Spleen (tissue), 11 donors: ENCODE results near the gene OGDH. TPM values are rescaled to one million over a fixed set of nuclear protein-coding genes. Genes with fewer than 3 reads are reported as not detected.

Source experiments
- DNase-seq: peaks from one replicate; pipeline ENCODE4 v3.0.0-alpha.2; 2020
- H3K27ac ChIP-seq, 8 donors: fragments of 200-600 bp; sonication (generic) in 7 of 8; 1 replicate in 4 of 8; 2 replicates in 4 of 8; pipeline versions ENCODE4 v1.5.0 to v1.8.0; 2016 to 2021; ENCODE audit warnings: inconsistent platforms in 4 of 8, mild to moderate bottlenecking in 4 of 8, moderate library complexity in 1 of 8
- H3K27me3 ChIP-seq, 7 donors: fragments of 200-600 bp; sonication (generic) in 6 of 7; replicated peaks in 1 of 7; 1 replicate in 4 of 7; 2 replicates in 3 of 7; pipeline versions ENCODE4 v1.5.0 to v1.8.0; 2016 to 2021; ENCODE audit warnings: inconsistent platforms in 3 of 7, mild to moderate bottlenecking in 1 of 7
- H3K36me3 ChIP-seq, 6 donors: fragments of 200-600 bp; sonication (generic) in 5 of 6; 1 replicate in 4 of 6; 2 replicates in 2 of 6; pipeline versions ENCODE4 v1.5.0 to v1.8.0; 2016 to 2021; ENCODE audit warnings: inconsistent platforms in 2 of 6
- H3K4me1 ChIP-seq, 6 donors: fragments of 200-600 bp; sonication (generic) in 5 of 6; 1 replicate in 3 of 6; 2 replicates in 3 of 6; pipeline versions ENCODE4 v1.5.0 to v1.8.0; 2016 to 2021; ENCODE audit warnings: inconsistent platforms in 3 of 6
- H3K4me3 ChIP-seq, 8 donors: fragments of 200-600 bp; sonication (generic) in 7 of 8; 1 replicate in 4 of 8; 2 replicates in 4 of 8; pipeline versions ENCODE4 v1.5.0 to v1.8.0; 2016 to 2021; ENCODE audit warnings: inconsistent platforms in 4 of 8, mild to moderate bottlenecking in 4 of 8, moderate library complexity in 2 of 8
- H3K9me3 ChIP-seq, 8 donors: fragments of 200-600 bp; sonication (generic) in 7 of 8; 1 replicate in 4 of 8; 2 replicates in 4 of 8; pipeline versions ENCODE4 v1.5.0 to v1.8.0; 2016 to 2021; ENCODE audit warnings: inconsistent platforms in 4 of 8
- POLR2A ChIP-seq, 3 donors: fragments of 450-650 bp; IDR thresholded peaks; one replicate each; pipeline ENCODE4 v1.5.1; 2017; ENCODE audit warnings: antibody characterized with exemption in 3 of 3, mild to moderate bottlenecking in 1 of 3
- POLR2AphosphoS5 ChIP-seq, 3 donors: sonication (generic); formaldehyde crosslinking; IDR thresholded peaks; one replicate each; pipeline ENCODE4 v1.5.1; 2017; ENCODE audit warnings: antibody characterized with exemption in 3 of 3
- WGBS, 5 donors: extraction: QIAGEN DNeasy Blood & Tissue Kit in 3 of 5; methylation state at CpG; one replicate each; pipeline versions ENCODE4 v1.1.5 to v1.1.7; 2013 to 2018; 5-methylcytosine and 5-hydroxymethylcytosine counted together
- intact Hi-C: fragments of 100-400 bp; cut with DNase I; formaldehyde crosslinking; loops from one replicate; pipeline ENCODE4 v1.15.0; 2023; ENCODE audit warnings: low total_unique reads
- polyA plus RNA-seq, 3 donors: library from polyadenylated mRNA; stranded (reverse); fragments of 200-250 nt; gene quantifications; one replicate each; pipeline ENCODE4 v1.2.1, GENCODE V29; 2013
- total RNA-seq, 7 donors: library from RNA; depleted of rRNA in 3 of 7; stranded (reverse); fragments of >200 nt in 3 of 7; fragmentation: NEBNext Ultra II Directional in 4 of 7; extraction: Animal tissue kit (Norgen Biotek cat#: 25700) in 4 of 7; gene quantifications; one replicate each; pipeline versions ENCODE4 v1.1.0 to v1.2.1, GENCODE V29; 2016 to 2021
- TF ChIP-seq, protein P1 (sequence below), 11 experiments: fragments of 200-600 bp in 7 of 11; fragments of 450-650 bp in 4 of 11; sonication (generic) in 4 of 11; IDR thresholded peaks in 8 of 11; conservative IDR thresholded peaks in 3 of 11; 1 replicate in 7 of 11; 2 replicates in 4 of 11; pipeline versions ENCODE4 v1.4.0 to v1.8.0; 2016 to 2021; ENCODE audit warnings: antibody characterized with exemption in 11 of 11, inconsistent platforms in 4 of 11, mild to moderate bottlenecking in 1 of 11
- donor health status: healthy with polysubstance abuse.
- donor health status: DM: no; HTN: no; CAD: no; lungs with moderate emphysema.
- donor health status: DM: no; HTN: no; CAD: no.
- donor health status: Bipolar disorder and iron deficiency.
- donor health status: healthy.
- donor health status: DM: no; HTN: no; CAD: no.
- donor health status: DM: yes; HTN: yes; CAD: no.

OGDH gene
- total and polyA plus RNA-seq, 10 donors, result 15.7 to 120 (median 86.4) TPM

DNA sequence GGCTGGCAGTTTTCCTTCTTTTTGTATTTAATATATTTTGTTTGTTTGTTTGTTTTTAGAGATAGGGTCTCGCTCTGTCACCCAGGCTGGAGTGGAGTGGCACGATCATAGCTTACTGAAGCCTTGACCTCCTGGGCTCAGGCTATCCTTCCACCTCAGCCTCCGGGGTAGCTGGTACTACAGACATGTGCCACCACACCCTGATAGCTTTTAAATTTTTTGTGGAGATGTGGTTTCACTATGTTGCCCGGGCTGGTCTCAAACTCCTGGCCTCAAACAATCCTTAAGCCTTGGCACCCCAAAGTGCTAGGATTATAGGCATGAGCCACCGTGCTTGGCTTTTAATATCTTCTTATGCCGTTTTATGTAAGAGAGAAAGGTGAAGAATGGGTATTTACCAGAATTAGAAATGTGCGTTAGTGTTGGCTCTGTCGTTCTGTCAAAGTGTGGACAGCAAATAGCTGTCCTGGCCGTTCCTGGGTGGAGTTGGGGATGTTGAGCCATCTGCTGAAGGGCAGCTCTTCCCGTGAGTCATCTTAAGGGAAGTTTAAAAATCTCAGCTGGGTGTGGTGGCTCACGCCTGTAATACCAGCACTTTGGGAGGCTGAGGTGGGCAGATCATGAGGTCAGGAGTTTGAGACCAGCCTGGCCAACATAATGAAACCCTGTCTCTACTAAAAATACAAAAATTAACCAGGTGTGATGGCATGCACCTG, 14.8 kb downstream of the OGDH start:
- 62 to 81% (median 64%) methylated on average over 11 of the region's 11 CpGs for WGBS, 5 donors
- Histone ChIP-seq H3K9me3 (no peaks in the 10 kb centered on the region), H3K27ac (peak overlapping the region; percentile 44 to 90 (median 80)), H3K27me3 (no peaks in the 10 kb centered on the region), H3K4me3 (peak overlapping the region in 1 of 8 donors; percentile 6), H3K4me1 (peaks cover 42 to 96% (median 86%) of the 10 kb centered on the region in 6 donors), H3K36me3 (peaks cover 0 to 33% (median 12%) of the 10 kb centered on the region in 6 donors)
- TF ChIP-seq POLR2A (IDR thresholded peaks at IDR 0.05) (no peak), POLR2AphosphoS5 (IDR thresholded peaks at IDR 0.05) (peak in 2 of 3 donors; percentile 6 to 67)
- TF ChIP-seq, protein P1, sequence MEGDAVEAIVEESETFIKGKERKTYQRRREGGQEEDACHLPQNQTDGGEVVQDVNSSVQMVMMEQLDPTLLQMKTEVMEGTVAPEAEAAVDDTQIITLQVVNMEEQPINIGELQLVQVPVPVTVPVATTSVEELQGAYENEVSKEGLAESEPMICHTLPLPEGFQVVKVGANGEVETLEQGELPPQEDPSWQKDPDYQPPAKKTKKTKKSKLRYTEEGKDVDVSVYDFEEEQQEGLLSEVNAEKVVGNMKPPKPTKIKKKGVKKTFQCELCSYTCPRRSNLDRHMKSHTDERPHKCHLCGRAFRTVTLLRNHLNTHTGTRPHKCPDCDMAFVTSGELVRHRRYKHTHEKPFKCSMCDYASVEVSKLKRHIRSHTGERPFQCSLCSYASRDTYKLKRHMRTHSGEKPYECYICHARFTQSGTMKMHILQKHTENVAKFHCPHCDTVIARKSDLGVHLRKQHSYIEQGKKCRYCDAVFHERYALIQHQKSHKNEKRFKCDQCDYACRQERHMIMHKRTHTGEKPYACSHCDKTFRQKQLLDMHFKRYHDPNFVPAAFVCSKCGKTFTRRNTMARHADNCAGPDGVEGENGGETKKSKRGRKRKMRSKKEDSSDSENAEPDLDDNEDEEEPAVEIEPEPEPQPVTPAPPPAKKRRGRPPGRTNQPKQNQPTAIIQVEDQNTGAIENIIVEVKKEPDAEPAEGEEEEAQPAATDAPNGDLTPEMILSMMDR (IDR thresholded peaks at IDR 0.05 in 8 of 11, conservative IDR thresholded peaks at IDR 0.05 in 3 of 11), result no peak
- DNase-seq, result no peak
- intact Hi-C loops, result no loop called here

DNA sequence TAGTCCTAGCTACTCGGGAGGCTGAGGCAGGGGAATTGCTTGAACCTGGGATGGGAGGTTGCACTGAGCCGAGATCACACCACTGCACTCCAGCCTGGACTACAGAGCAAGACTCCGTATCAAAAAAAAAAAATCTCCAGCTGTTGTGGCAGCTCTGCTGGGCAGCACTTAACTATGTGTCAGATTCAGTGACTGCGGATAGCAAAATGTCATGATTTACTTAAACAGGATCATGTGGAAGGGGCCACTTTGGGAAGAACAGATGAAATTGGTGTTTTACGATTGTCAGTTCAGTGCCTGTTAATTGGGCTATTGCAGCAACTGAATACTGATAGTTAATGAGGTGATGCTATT, 15.3 kb downstream of the OGDH start:
- peak overlapping the region; percentile 44 to 90 (median 80) for H3K27ac ChIP-seq
- 82 to 87% (median 85%) methylated on average over 5 of the region's 5 CpGs for WGBS, 5 donors
- no peak overlapping the region for H3K4me3 ChIP-seq
- H3K4me1 ChIP-seq, result peaks cover 40 to 99% (median 88%) of the 10 kb centered on the region in 6 donors
- no peaks in the 10 kb centered on the region for H3K9me3 ChIP-seq
- TF ChIP-seq POLR2A (IDR thresholded peaks at IDR 0.05), result no peak
- peak in 1 of 3 donors; percentile 2 for TF ChIP-seq POLR2AphosphoS5 (IDR thresholded peaks at IDR 0.05)
- peaks cover 0 to 38% (median 17%) of the 10 kb centered on the region in 6 donors for H3K36me3 ChIP-seq
- intact Hi-C loops, result no loop called here
- H3K27me3 ChIP-seq, result no peaks in the 10 kb centered on the region
- DNase-seq, result no peak

DNA sequence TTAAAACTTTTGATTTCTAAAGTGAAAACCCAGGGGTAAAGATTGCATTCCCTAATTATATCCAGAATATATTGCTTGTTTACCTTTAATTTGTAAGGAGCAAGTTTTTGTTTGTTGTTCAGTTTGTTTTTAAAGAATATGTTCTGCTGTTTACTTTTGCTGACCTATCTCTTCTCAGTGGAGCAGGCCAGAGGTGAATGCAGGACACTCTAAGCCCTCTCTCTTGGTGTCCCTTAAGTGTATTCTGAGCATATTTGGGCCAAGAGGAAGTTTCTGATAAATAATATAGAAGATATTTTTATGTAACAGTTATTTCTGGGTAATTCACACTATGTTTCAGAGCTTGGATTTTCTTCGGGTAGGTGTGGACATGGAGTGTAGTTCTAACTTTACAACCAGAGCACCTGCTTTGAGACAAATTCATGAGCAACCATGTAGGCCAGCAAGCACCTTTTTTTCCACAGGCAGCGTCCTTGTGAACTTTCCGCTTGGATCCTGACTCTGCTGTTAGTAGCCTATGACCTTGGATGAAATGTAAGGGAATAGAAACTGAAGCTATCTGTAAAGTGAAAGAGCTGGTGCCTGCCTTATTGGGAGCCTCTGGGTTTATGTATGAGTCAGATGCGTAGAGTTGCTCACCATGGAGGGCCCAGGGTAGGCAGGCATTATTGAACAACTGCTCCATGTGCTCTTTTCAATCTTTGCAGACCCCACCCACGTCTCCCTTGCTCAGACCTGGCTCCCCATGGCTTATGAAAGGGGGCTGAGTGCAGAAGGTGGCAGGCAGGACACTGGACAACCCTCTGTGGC, 16.1 kb downstream of the OGDH start:
- intact Hi-C loops, result no loop called here
- TF ChIP-seq POLR2AphosphoS5 (IDR thresholded peaks at IDR 0.05) (peak in 1 of 3 donors; percentile 51), POLR2A (IDR thresholded peaks at IDR 0.05) (peak in 1 of 3 donors; percentile 34)
- TF ChIP-seq, protein P1 (IDR thresholded peaks at IDR 0.05 in 8 of 11, conservative IDR thresholded peaks at IDR 0.05 in 3 of 11), result no peak
- no peaks in the 10 kb centered on the region for H3K9me3 ChIP-seq
- H3K4me1 ChIP-seq, result peaks cover 36 to 100% (median 84%) of the 10 kb centered on the region in 6 donors
- WGBS, 5 donors, result 41 to 70% (median 51%) methylated on average over 5 of the region's 5 CpGs
- no peak for DNase-seq
- peak overlapping the region in 1 of 8 donors; percentile 20 for H3K4me3 ChIP-seq
- H3K36me3 ChIP-seq, result peaks cover 0 to 46% (median 21%) of the 10 kb centered on the region in 6 donors
- H3K27ac ChIP-seq, result peak overlapping the region; percentile 44 to 90 (median 80)
- H3K27me3 ChIP-seq, result no peaks in the 10 kb centered on the region

DNA sequence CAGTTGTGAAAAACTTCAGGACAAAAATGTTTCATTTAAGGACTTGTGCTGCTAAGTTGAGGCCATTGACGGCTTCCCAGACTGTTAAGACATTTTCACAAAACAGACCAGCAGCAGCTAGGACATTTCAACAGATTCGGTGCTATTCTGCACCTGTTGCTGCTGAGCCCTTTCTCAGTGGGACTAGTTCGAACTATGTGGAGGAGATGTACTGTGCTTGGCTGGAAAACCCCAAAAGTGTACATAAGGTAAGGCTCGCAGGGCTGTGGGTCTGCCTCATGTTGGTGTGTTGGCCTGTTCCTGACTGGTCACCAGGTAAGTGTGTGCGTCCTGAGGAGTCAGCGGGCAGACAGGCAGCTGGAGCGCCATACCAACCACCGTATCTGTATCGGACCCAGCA, 17.9 kb downstream of the OGDH start:
- no peaks in the 10 kb centered on the region for H3K9me3 ChIP-seq
- peaks cover 0 to 41% (median 21%) of the 10 kb centered on the region in 6 donors for H3K36me3 ChIP-seq
- DNase-seq, result no peak
- 80 to 94% (median 88%) methylated on average over 8 to 9 of the region's 9 CpGs for WGBS, 5 donors
- peak in 1 of 3 donors; percentile 11 for TF ChIP-seq POLR2AphosphoS5 (IDR thresholded peaks at IDR 0.05)
- no peak for TF ChIP-seq POLR2A (IDR thresholded peaks at IDR 0.05)
- intact Hi-C loops, result no loop called here
- H3K27ac ChIP-seq, result peak overlapping the region; percentile 44 to 90 (median 80)
- H3K4me1 ChIP-seq, result peaks cover 32 to 100% (median 74%) of the 10 kb centered on the region in 6 donors
- no peaks in the 10 kb centered on the region for H3K27me3 ChIP-seq
- peak overlapping the region in 1 of 8 donors; percentile 6 for H3K4me3 ChIP-seq
